OCI-LY7 (cell line): Measurements from ENCODE around the gene CRTAP. TPM values are rescaled to one million over a fixed set of nuclear protein-coding genes. Genes with fewer than 3 reads are reported as not detected.

ENCODE experiments used
- BruUV-seq: library from RNA; stranded (reverse); fragments of 400-500 nt; replicated peaks from 2 replicates; lab custom pipeline; 2021; lab: Mats Ljungman, UMichigan
- CTCF ChIA-PET: fragments of 300-600 bp; sonication (Branson Sonifier 250); formaldehyde crosslinking; loops from one replicate; lab custom pipeline; 2022; ENCODE audit warnings: antibody characterized with exemption; ENCODE audit not compliant: unreplicated experiment; lab: Charles Lee
- POLR2A ChIA-PET: fragments of 300-600 bp; sonication (Branson Sonifier 250); formaldehyde crosslinking; loops from one replicate; lab custom pipeline; 2022; ENCODE audit warnings: antibody characterized with exemption; lab: Charles Lee
- DNase-seq: peaks from one replicate; pipeline ENCODE4 v3.0.0-alpha.2; 2015; ENCODE audit warnings: low spot score
- H2AFZ ChIP-seq: fragments of 200-600 bp; sonication (generic), shearing (Covaris generic); 2 replicates; pipeline ENCODE4 v1.6.1; 2014; ENCODE audit warnings: mild to moderate bottlenecking, antibody characterized with exemption, low read length, moderate library complexity
- H3K27ac ChIP-seq: fragments of 200-600 bp; sonication (generic); 2 replicates; pipeline ENCODE4 v1.5.1; 2014; ENCODE audit warnings: mixed run types, low read depth, mild to moderate bottlenecking, moderate library complexity, low read length, inconsistent platforms; ENCODE audit not compliant: poor library complexity, severe bottlenecking
- H3K36me3 ChIP-seq: fragments of 200-600 bp; sonication (generic); 2 replicates; pipeline ENCODE4 v1.6.1; 2014; ENCODE audit warnings: mild to moderate bottlenecking, antibody characterized with exemption, low read length, moderate library complexity, mixed read lengths; ENCODE audit not compliant: insufficient read depth
- H3K4me1 ChIP-seq: fragments of 200-600 bp; sonication (generic); 2 replicates; pipeline ENCODE4 v1.5.1; 2014; ENCODE audit warnings: mild to moderate bottlenecking, low read length; ENCODE audit not compliant: insufficient read depth, poor library complexity, severe bottlenecking
- H3K4me2 ChIP-seq: fragments of 200-600 bp; sonication (generic); 2 replicates; pipeline ENCODE4 v1.6.1; 2014; ENCODE audit warnings: mild to moderate bottlenecking, low read length
- H3K4me3 ChIP-seq: fragments of 200-600 bp; sonication (generic); 2 replicates; pipeline ENCODE4 v1.5.1; 2014; ENCODE audit warnings: mild to moderate bottlenecking, low read depth, low read length; ENCODE audit not compliant: poor library complexity, severe bottlenecking
- H3K79me2 ChIP-seq: fragments of 200-600 bp; sonication (generic); 2 replicates; pipeline ENCODE4 v1.6.1; 2016; ENCODE audit warnings: low read depth, mild to moderate bottlenecking, low read length, moderate library complexity, mixed read lengths; ENCODE audit not compliant: insufficient read depth
- H3K9me2 ChIP-seq: fragments of 200-600 bp; sonication (generic); 2 replicates; pipeline ENCODE4 v1.6.1; 2016; ENCODE audit warnings: mild to moderate bottlenecking, low read length, mixed read lengths; ENCODE audit not compliant: insufficient read depth
- H3K9me3 ChIP-seq: fragments of 200-600 bp; sonication (generic); 2 replicates; pipeline ENCODE4 v1.6.1; 2014; ENCODE audit warnings: mild to moderate bottlenecking, mixed run types, low read length, mixed read lengths
- H4K20me1 ChIP-seq: fragments of 200-600 bp; sonication (generic); 2 replicates; pipeline ENCODE4 v1.6.1; 2014; ENCODE audit warnings: mild to moderate bottlenecking, antibody characterized with exemption, low read length, moderate library complexity, mixed read lengths; ENCODE audit not compliant: insufficient read depth
- CTCF ChIP-seq: fragments of 200-600 bp; sonication (generic); conservative IDR thresholded peaks from 2 replicates; pipeline ENCODE4 v1.5.1; 2014; ENCODE audit warnings: mild to moderate bottlenecking, antibody characterized with exemption, low read length, moderate library complexity, mixed read lengths
- EZH2phosphoT487 ChIP-seq: fragments of 200-600 bp; sonication (generic); IDR thresholded peaks from 2 replicates; pipeline ENCODE4 v1.6.1; 2018; ENCODE audit warnings: low read depth, borderline replicate concordance, mild to moderate bottlenecking, mixed run types, antibody characterized with exemption, low read length, moderate library complexity, mixed read lengths
- intact Hi-C: fragments of 100-400 bp; cut with micrococcal nuclease; formaldehyde crosslinking; loops from one replicate; pipeline ENCODE4 v1.10.0; 2022; ENCODE audit not compliant: unreplicated experiment
- total RNA-seq, 2 experiments: library from RNA; depleted of rRNA in 1 of 2; stranded (reverse); fragments of >200 nt in 1 of 2; shearing (Covaris generic) in 1 of 2; gene quantifications; 2 replicates each; pipeline ENCODE4 v1.2.3, GENCODE V29; 2014 to 2022

CRTAP gene
- total RNA-seq, 2 experiments from 2014 or later, result 19.2 to 53.7 TPM

- no TSS peak for BruUV-seq
- Histone ChIP-seq H3K9me3 (no peaks in the 10 kb centered on the region), H2AFZ (no peak overlapping the region), H3K4me1 (no peaks in the 10 kb centered on the region), H3K27ac (no peak overlapping the region), H3K79me2 (0 out of 2 replicates have a peak, but pooled peaks cover 5% of the 10 kb centered on the region), H4K20me1 (no peaks in the 10 kb centered on the region), H3K4me3 (no peak overlapping the region), H3K9me2 (no peaks in the 10 kb centered on the region), H3K4me2 (no peak overlapping the region), H3K36me3 (no peaks in the 10 kb centered on the region)
- DNase-seq, result no peak
- TF ChIP-seq EZH2phosphoT487, result no peak
- no peak for TF ChIP-seq CTCF
- ChIA-PET CTCF (no interaction called here), POLR2A (no interaction called here)
- intact Hi-C loops, result no loop called here
Observed at GRCh38 chr3:33081812-33082211, 32.0 kb upstream of the CRTAP start.

- H3K4me2 ChIP-seq, result no peak overlapping the region
- no peaks in the 10 kb centered on the region for H4K20me1 ChIP-seq
- CTCF ChIA-PET, result no interaction called here
- H3K27ac ChIP-seq, result no peak overlapping the region
- no peak overlapping the region for H2AFZ ChIP-seq
- H3K4me3 ChIP-seq, result no peak overlapping the region
- POLR2A ChIA-PET, result no interaction called here
- H3K9me2 ChIP-seq, result no peaks in the 10 kb centered on the region
- H3K9me3 ChIP-seq, result peaks cover 6% of the 10 kb centered on the region; the same call in 1 of the 2 replicates
- no TSS peak for BruUV-seq
- H3K79me2 ChIP-seq, result 0 out of 2 replicates have a peak, but pooled peaks cover 5% of the 10 kb centered on the region
- DNase-seq, result no peak
- H3K4me1 ChIP-seq, result peaks cover under 1% of the 10 kb centered on the region
- intact Hi-C loops, result no loop called here
- no peak for TF ChIP-seq EZH2phosphoT487
- TF ChIP-seq CTCF, result no peak
- peaks cover 7% of the 10 kb centered on the region; the same call in 1 of the 2 replicates for H3K36me3 ChIP-seq
Observed at GRCh38 chr3:33083958-33084357, 29.9 kb upstream of the CRTAP start.

GRCh38 chr3:33088691-33089090 lies 25.1 kb upstream of the CRTAP start:
- Histone ChIP-seq H3K36me3 (peaks cover 8% of the 10 kb centered on the region; the same call in 1 of the 2 replicates), H3K9me2 (no peaks in the 10 kb centered on the region), H3K27ac (no peak overlapping the region), H4K20me1 (no peaks in the 10 kb centered on the region), H2AFZ (no peak overlapping the region), H3K4me2 (no peak overlapping the region), H3K4me1 (peaks cover 9% of the 10 kb centered on the region), H3K4me3 (no peak overlapping the region), H3K79me2 (0 out of 2 replicates have a peak, but pooled peaks cover 5% of the 10 kb centered on the region), H3K9me3 (peaks cover 6% of the 10 kb centered on the region; the same call in 1 of the 2 replicates)
- CTCF ChIA-PET, result no interaction called here
- no peak for TF ChIP-seq CTCF
- no TSS peak for BruUV-seq
- intact Hi-C loops, result no loop called here
- POLR2A ChIA-PET, result no interaction called here
- DNase-seq, result no peak
